ENCODE results near the gene UBE2F. TPM values are rescaled to one million over a fixed set of nuclear protein-coding genes. Genes with fewer than 3 reads are reported as not detected.
A peak's percentile ranks its signal among the peaks of the same experiment; 100 is the strongest.

Gene UBE2F
- total and polyA plus RNA-seq, 9 of the 15 experiments (the other 6 are each of a cell fraction or from before 2014, with no cell fraction given): 18.1 to 88.1 (median 53.0) TPM

- TF ChIP-seq CTBP1 (IDR thresholded peaks at IDR 0.05; ENCODE audit: borderline replicate concordance) (no peak), CBFB (CRISPR knock-in tag; IDR thresholded peaks at IDR 0.05) (no peak)
- TF ChIP-seq, protein P1, sequence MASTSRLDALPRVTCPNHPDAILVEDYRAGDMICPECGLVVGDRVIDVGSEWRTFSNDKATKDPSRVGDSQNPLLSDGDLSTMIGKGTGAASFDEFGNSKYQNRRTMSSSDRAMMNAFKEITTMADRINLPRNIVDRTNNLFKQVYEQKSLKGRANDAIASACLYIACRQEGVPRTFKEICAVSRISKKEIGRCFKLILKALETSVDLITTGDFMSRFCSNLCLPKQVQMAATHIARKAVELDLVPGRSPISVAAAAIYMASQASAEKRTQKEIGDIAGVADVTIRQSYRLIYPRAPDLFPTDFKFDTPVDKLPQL (IDR thresholded peaks at IDR 0.05; ENCODE audit: extremely low read depth, insufficient read length): no peak
Measured at GRCh38 chr2:237993701-237994100, 26.9 kb downstream of the UBE2F start (continued).

GRCh38 chr2:237995036-237995435 is 28.2 kb downstream of the UBE2F start:
- ATAC-seq (peak; percentile 34; the same call in 1 of the 3 replicates), FAIRE-seq (no peak), DNase-seq (ENCODE audit: extremely low read depth in 1 of 4, low spot score in 3 of 4) (peak in 1 of 4 experiments; percentile 17)
- Histone ChIP-seq H3K9me1 (ENCODE audit: control insufficient read depth, insufficient read depth, low read length) (no peaks in the 10 kb centered on the region), H3K27me3 (ENCODE audit: control insufficient read depth in 2 of 2, insufficient read depth in 2 of 2, low read length in 2 of 2) (no peaks in the 10 kb centered on the region), H3K9me3 (replicated peaks; ENCODE audit: control insufficient read depth, insufficient read depth, low read depth, low read length) (no peaks in the 10 kb centered on the region), H3K9ac (ENCODE audit: insufficient read depth in 1 of 2, low read depth in 2 of 2, low read length in 2 of 2) (no peak overlapping the region; a peak in 1 of 4 replicates), H3K4me2 (ENCODE audit: insufficient read depth, low read length) (no peak overlapping the region), H4K20me1 (replicated peaks; ENCODE audit: control insufficient read depth, insufficient read depth, low read length) (no peaks in the 10 kb centered on the region), H3K4me3 (no peak overlapping the region), H2AFZ (ENCODE audit: low read depth, low read length) (no peak overlapping the region), H3K4me1 (replicated peaks in 1 of 2; ENCODE audit: control insufficient read depth in 2 of 2, insufficient read depth in 2 of 2, low read length in 2 of 2) (peaks cover 0 to 2% of the 10 kb centered on the region in 2 experiments; a peak in 1 of 5 replicates), H3K36me3 (ENCODE audit: control insufficient read depth, insufficient read depth, low read length) (peaks cover 38% of the 10 kb centered on the region; the same call in 1 of the 3 replicates), H3K27ac (ENCODE audit: extremely low read depth, low read depth, low read length) (no peak overlapping the region), H3K79me2 (ENCODE audit: control insufficient read depth, insufficient read depth, low read length) (peaks cover under 1% of the 10 kb centered on the region; the same call in 2 of the 3 replicates)
- WGBS (ENCODE audit: insufficient coverage, low coverage, missing lambda C conversion rate): 36% methylated on average over 2 of the region's 2 CpGs
- ChIA-PET CTCF (ENCODE audit: low intra/inter-chr PET ratio) (no interaction called here), POLR2A (interaction anchor here (0.6 to 1.1 kb wide), 3 partner anchors 8 to 104 kb away, joined by 3 read pairs; no protein-coding TSS in a partner anchor)
- in situ Hi-C loops (cut with MboI): no loop called here
- BruUV-seq (replicated peaks): no TSS peak
- intact Hi-C loops (cut with micrococcal nuclease): no loop called here
- TF ChIP-seq RBM39 (optimal IDR thresholded peaks at IDR 0.05; ENCODE audit: low read depth, low read length): no peak
- no peak for TF ChIP-seq RAD21 (CRISPR knock-in tag; conservative IDR thresholded peaks at IDR 0.05 in 1 of 2, IDR thresholded peaks at IDR 0.05 in 1 of 2)
- TF ChIP-seq ZNF655 (CRISPR knock-in tag; IDR thresholded peaks at IDR 0.05): no peak
- peak; percentile 58 for TF ChIP-seq TCF3 (CRISPR knock-in tag; IDR thresholded peaks at IDR 0.05)
- peak; percentile 20; the same call in 1 of the 2 replicates for TF ChIP-seq STAT5A (IDR thresholded peaks at IDR 0.05; ENCODE audit: borderline replicate concordance, low read length)
- no peak for TF ChIP-seq KDM5B (IDR thresholded peaks at IDR 0.05; ENCODE audit: insufficient replicate concordance, low read depth, low read length)
- peak; percentile 57; the same call in 1 of the 2 replicates for TF ChIP-seq MTA2 (IDR thresholded peaks at IDR 0.05; ENCODE audit: low read depth)
- TF ChIP-seq BRF1 (IDR thresholded peaks at IDR 0.05; ENCODE audit: borderline replicate concordance, extremely low read depth, insufficient read length): no peak
- 0 out of 2 replicates have a peak, but pooled peaks have one; percentile 22 for TF ChIP-seq DPF2 (IDR thresholded peaks at IDR 0.05)
- no peak for TF ChIP-seq E4F1 (CRISPR knock-in tag; IDR thresholded peaks at IDR 0.05; ENCODE audit: borderline replicate concordance)
- no peak for TF ChIP-seq DDX20 (tag; IDR thresholded peaks at IDR 0.05; ENCODE audit: low read depth)
- peak; percentile 73 for TF ChIP-seq CBFA2T2 (conservative IDR thresholded peaks at IDR 0.05)
- TF ChIP-seq RBM25 (IDR thresholded peaks at IDR 0.05; ENCODE audit: low read depth, low read length, severe bottlenecking): no peak

Measured in K562 (cell line).